Measurements from ENCODE around the gene ANOS1. TPM values are rescaled to one million over a fixed set of nuclear protein-coding genes. Genes with fewer than 3 reads are reported as not detected.

Gene ANOS1
- total RNA-seq, 1 donor from 2014 or later, result 19.9 TPM

GRCh38 chrX:8684201-8684965 lies 47.6 kb downstream of the ANOS1 start:
- no peak overlapping the region for H3K4me3 Mint-ChIP-seq
- no peak for DNase-seq (ENCODE audit: extremely low spot score, unreplicated experiment)

GRCh38 chrX:8683687-8684086 lies 48.2 kb downstream of the ANOS1 start:
- Mint-ChIP-seq H3K36me3 (peaks cover 4% of the 10 kb centered on the region), H3K4me1 (ENCODE audit: unreplicated experiment) (peaks cover 19% of the 10 kb centered on the region), H3K27ac (no peak overlapping the region), H3K4me3 (no peak overlapping the region), H3K9me3 (no peaks in the 10 kb centered on the region), H3K27me3 (peaks cover 11% of the 10 kb centered on the region)
- DNase-seq (ENCODE audit: extremely low spot score, unreplicated experiment), result no peak
- TF ChIP-seq, protein P1, sequence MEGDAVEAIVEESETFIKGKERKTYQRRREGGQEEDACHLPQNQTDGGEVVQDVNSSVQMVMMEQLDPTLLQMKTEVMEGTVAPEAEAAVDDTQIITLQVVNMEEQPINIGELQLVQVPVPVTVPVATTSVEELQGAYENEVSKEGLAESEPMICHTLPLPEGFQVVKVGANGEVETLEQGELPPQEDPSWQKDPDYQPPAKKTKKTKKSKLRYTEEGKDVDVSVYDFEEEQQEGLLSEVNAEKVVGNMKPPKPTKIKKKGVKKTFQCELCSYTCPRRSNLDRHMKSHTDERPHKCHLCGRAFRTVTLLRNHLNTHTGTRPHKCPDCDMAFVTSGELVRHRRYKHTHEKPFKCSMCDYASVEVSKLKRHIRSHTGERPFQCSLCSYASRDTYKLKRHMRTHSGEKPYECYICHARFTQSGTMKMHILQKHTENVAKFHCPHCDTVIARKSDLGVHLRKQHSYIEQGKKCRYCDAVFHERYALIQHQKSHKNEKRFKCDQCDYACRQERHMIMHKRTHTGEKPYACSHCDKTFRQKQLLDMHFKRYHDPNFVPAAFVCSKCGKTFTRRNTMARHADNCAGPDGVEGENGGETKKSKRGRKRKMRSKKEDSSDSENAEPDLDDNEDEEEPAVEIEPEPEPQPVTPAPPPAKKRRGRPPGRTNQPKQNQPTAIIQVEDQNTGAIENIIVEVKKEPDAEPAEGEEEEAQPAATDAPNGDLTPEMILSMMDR (conservative IDR thresholded peaks at IDR 0.05), result no peak

More at GRCh38 chrX:8684201-8684965, 47.6 kb downstream of the ANOS1 start:
- TF ChIP-seq, protein P1 (conservative IDR thresholded peaks at IDR 0.05), result no peak
- H3K27me3 Mint-ChIP-seq, result peaks cover 17% of the 10 kb centered on the region
- H3K4me1 Mint-ChIP-seq (ENCODE audit: unreplicated experiment), result peaks cover 21% of the 10 kb centered on the region
- peaks cover 4% of the 10 kb centered on the region for H3K36me3 Mint-ChIP-seq
- H3K9me3 Mint-ChIP-seq, result no peaks in the 10 kb centered on the region
- H3K27ac Mint-ChIP-seq, result no peak overlapping the region

DNA sequence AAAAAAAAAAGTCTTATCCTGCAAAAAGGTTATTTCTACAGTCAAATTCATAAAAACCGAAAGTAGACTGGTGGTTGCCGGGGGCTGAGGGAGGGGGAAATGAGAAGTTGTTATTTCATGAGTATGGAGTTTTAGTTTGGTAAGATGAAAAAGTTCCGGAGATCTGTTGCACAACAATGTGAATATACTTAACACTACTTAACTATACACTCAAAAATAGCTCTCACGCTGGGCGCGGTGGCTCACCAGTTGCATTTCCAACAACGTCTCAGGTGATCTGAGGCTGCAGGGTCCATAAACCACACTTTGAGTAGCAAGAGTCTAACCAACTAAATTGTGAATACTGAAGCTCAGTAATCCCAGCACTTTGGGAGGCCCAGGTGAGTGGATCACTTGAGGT lies 52.4 kb downstream of the ANOS1 start:
- DNase-seq (ENCODE audit: extremely low spot score, unreplicated experiment), result no peak
- Mint-ChIP-seq H3K9me3 (no peaks in the 10 kb centered on the region), H3K27me3 (no peaks in the 10 kb centered on the region), H3K36me3 (peaks cover 4% of the 10 kb centered on the region), H3K4me3 (no peak overlapping the region), H3K4me1 (ENCODE audit: unreplicated experiment) (peaks cover 5% of the 10 kb centered on the region), H3K27ac (no peak overlapping the region)
- TF ChIP-seq, protein P1 (conservative IDR thresholded peaks at IDR 0.05), result no peak

- Mint-ChIP-seq H3K27me3 (no peaks in the 10 kb centered on the region), H3K9me3 (no peaks in the 10 kb centered on the region), H3K36me3 (no peaks in the 10 kb centered on the region), H3K4me3 (no peak overlapping the region), H3K4me1 (ENCODE audit: unreplicated experiment) (peaks cover 5% of the 10 kb centered on the region), H3K27ac (no peak overlapping the region)
- DNase-seq (ENCODE audit: extremely low spot score, unreplicated experiment), result no peak
- TF ChIP-seq, protein P1 (conservative IDR thresholded peaks at IDR 0.05), result no peak
These were observed 56.8 kb downstream of the ANOS1 start for GRCh38 chrX:8675006-8675630.

GRCh38 chrX:8673201-8673600 lies 58.7 kb downstream of the ANOS1 start:
- no peak overlapping the region for H3K27ac Mint-ChIP-seq
- H3K27me3 Mint-ChIP-seq, result no peaks in the 10 kb centered on the region
- H3K4me1 Mint-ChIP-seq (ENCODE audit: unreplicated experiment), result peaks cover 7% of the 10 kb centered on the region
- no peak for DNase-seq (ENCODE audit: extremely low spot score, unreplicated experiment)
- no peaks in the 10 kb centered on the region for H3K36me3 Mint-ChIP-seq
- no peak overlapping the region for H3K4me3 Mint-ChIP-seq
- TF ChIP-seq, protein P1 (conservative IDR thresholded peaks at IDR 0.05), result no peak
- no peaks in the 10 kb centered on the region for H3K9me3 Mint-ChIP-seq
